Progenitor cell of endocrine pancreas (in vitro differentiated cells): ENCODE results near the gene KIAA1755. TPM values are rescaled to one million over a fixed set of nuclear protein-coding genes. Genes with fewer than 3 reads are reported as not detected.

Experiments used
- DNase-seq: peaks from one replicate; pipeline ENCODE4 v3.0.0; 2021; ENCODE audit warnings: low spot score; ENCODE audit not compliant: unreplicated experiment
- H3K27ac Mint-ChIP-seq: 2 replicates; pipeline ENCODE4 v1.8.0; 2021; ENCODE audit warnings: mild to moderate bottlenecking, moderate library complexity, mixed read lengths
- H3K27me3 Mint-ChIP-seq: 2 replicates; pipeline ENCODE4 v1.8.0; 2021; ENCODE audit warnings: mixed read lengths
- H3K36me3 Mint-ChIP-seq: 2 replicates; pipeline ENCODE4 v1.8.0; 2022; ENCODE audit warnings: mixed read lengths; ENCODE audit not compliant: insufficient read depth
- H3K4me1 Mint-ChIP-seq: 2 replicates; pipeline ENCODE4 v1.8.0; 2021; ENCODE audit warnings: low read depth, mixed read lengths
- H3K4me3 Mint-ChIP-seq: 2 replicates; pipeline ENCODE4 v1.8.0; 2021; ENCODE audit warnings: low read depth, mild to moderate bottlenecking, moderate library complexity, mixed read lengths
- H3K9me3 Mint-ChIP-seq: 2 replicates; pipeline ENCODE4 v1.8.0; 2021; ENCODE audit warnings: low read depth, mixed read lengths
- total RNA-seq: library from RNA; stranded (reverse); gene quantifications from 2 replicates; pipeline ENCODE4 v1.2.1, GENCODE V29; 2021
- TF ChIP-seq, protein P1 (sequence below): fragments of 200-600 bp; sonication (generic); IDR thresholded peaks from one replicate; pipeline ENCODE4 v1.5.0; 2021; ENCODE audit warnings: antibody characterized with exemption, mild to moderate bottlenecking; ENCODE audit not compliant: unreplicated experiment

Gene KIAA1755
- total RNA-seq, 1 donor from 2014 or later = 0.29 TPM

DNA sequence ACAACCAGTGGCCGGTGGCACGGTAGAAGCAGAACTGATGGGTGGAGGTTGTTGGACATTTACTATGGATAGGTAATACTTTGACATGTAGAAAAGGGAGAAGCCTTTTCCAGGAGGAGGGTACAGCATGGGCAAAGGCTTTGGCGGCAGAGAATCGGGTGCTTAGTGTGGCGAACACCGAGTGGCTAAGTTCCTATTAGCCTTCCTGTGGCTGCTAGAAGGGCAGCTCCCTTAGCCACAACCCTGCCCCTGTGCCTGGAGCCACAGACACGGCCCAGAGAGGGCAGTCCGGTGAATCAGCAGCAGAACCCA lies 57.6 kb downstream of the KIAA1755 start:
- Mint-ChIP-seq H3K9me3 (peaks cover 4% of the 10 kb centered on the region), H3K36me3 (no peaks in the 10 kb centered on the region), H3K4me1 (no peaks in the 10 kb centered on the region), H3K27me3 (no peaks in the 10 kb centered on the region), H3K4me3 (no peak overlapping the region), H3K27ac (no peak overlapping the region)
- TF ChIP-seq, protein P1, sequence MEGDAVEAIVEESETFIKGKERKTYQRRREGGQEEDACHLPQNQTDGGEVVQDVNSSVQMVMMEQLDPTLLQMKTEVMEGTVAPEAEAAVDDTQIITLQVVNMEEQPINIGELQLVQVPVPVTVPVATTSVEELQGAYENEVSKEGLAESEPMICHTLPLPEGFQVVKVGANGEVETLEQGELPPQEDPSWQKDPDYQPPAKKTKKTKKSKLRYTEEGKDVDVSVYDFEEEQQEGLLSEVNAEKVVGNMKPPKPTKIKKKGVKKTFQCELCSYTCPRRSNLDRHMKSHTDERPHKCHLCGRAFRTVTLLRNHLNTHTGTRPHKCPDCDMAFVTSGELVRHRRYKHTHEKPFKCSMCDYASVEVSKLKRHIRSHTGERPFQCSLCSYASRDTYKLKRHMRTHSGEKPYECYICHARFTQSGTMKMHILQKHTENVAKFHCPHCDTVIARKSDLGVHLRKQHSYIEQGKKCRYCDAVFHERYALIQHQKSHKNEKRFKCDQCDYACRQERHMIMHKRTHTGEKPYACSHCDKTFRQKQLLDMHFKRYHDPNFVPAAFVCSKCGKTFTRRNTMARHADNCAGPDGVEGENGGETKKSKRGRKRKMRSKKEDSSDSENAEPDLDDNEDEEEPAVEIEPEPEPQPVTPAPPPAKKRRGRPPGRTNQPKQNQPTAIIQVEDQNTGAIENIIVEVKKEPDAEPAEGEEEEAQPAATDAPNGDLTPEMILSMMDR = no peak
- no peak for DNase-seq

DNA sequence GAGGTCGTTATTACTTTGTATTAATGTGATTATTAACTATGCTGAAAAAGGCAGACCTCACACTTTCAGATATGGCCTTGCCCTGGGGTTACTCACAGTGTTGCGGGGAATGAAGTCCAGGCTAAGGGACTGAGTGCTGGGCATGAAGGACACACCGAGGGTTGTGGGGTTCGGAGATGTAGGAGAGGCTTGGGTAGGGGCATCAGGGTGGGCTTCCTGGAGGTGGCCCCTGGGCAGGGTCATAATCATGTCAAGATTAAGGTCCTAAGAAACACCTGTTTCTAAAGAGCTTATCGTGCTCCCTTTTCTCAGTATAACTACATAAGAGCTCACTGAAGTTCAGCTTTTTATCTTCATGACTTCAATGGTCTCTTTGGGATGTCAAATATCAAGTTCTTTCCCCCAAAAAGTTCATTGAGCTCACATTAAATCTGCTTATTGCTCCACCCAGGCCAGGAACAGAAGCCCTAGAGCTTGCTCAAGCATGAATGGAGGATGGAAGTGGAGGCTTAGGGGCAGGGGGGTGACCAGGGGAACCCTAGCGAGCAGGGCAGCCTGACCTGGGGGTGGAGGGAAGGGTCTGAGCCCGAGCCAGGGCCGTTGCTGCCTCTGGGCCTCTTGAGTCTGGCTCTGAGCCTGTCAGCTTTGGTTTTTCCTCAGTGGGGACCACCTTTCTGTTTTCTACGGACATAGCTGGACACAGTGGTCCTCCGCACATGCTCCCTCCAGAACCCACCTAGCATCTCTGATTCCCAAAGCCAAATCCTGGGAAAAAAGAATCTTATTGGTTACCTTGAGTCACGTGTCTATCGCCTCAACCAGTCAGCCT lies 58.2 kb downstream of the KIAA1755 start:
- TF ChIP-seq, protein P1 = no peak
- H3K9me3 Mint-ChIP-seq = peaks cover 4% of the 10 kb centered on the region
- no peaks in the 10 kb centered on the region for H3K4me1 Mint-ChIP-seq
- no peaks in the 10 kb centered on the region for H3K27me3 Mint-ChIP-seq
- no peaks in the 10 kb centered on the region for H3K36me3 Mint-ChIP-seq
- no peak overlapping the region for H3K4me3 Mint-ChIP-seq
- no peak overlapping the region for H3K27ac Mint-ChIP-seq
- DNase-seq = no peak

DNA sequence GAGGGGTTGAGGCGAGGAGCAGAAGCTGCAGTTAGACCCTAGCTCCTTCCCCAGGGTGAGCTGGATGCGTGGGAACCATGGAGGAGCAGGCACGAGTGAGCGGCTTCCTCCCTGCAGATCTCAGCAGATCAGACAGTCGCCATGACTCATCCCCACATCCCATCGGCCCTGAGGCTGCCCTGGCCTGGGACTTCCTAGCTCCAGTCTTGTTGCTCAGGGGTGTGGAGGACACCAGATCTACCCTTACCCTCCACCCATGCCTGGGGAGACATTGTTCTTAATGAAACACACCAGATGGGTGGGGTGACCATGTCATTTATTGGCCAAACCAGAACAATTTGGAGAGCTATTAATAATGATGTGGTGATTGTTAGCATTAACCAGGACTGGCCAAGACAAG lies 59.2 kb downstream of the KIAA1755 start:
- TF ChIP-seq, protein P1 = no peak
- Mint-ChIP-seq H3K36me3 (no peaks in the 10 kb centered on the region), H3K4me1 (no peaks in the 10 kb centered on the region), H3K9me3 (peaks cover under 1% of the 10 kb centered on the region), H3K27me3 (no peaks in the 10 kb centered on the region), H3K27ac (no peak overlapping the region), H3K4me3 (no peak overlapping the region)
- no peak for DNase-seq

DNA sequence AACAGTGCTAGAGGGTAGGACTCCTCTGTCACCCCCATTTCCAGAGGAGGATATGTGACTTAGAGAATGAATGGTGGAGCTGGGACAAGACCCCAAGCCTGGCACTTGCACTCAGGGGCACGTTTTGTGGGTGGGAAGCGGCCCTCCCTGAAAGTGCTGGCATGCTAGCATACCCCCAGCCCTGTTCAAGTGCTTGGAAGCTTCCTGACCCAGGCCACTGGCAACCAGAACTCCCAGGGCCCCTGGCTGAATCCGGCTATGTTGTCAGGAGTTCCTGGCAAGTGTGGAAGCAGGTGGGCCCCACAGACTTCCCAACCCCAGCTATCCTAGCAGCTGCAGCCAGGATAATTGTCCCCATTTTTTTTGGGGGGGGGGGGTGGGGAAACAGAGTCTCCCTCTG lies 59.9 kb downstream of the KIAA1755 start:
- TF ChIP-seq, protein P1 = no peak
- Mint-ChIP-seq H3K27me3 (no peaks in the 10 kb centered on the region), H3K9me3 (no peaks in the 10 kb centered on the region), H3K4me1 (no peaks in the 10 kb centered on the region), H3K27ac (no peak overlapping the region), H3K4me3 (no peak overlapping the region), H3K36me3 (no peaks in the 10 kb centered on the region)
- no peak for DNase-seq

DNA sequence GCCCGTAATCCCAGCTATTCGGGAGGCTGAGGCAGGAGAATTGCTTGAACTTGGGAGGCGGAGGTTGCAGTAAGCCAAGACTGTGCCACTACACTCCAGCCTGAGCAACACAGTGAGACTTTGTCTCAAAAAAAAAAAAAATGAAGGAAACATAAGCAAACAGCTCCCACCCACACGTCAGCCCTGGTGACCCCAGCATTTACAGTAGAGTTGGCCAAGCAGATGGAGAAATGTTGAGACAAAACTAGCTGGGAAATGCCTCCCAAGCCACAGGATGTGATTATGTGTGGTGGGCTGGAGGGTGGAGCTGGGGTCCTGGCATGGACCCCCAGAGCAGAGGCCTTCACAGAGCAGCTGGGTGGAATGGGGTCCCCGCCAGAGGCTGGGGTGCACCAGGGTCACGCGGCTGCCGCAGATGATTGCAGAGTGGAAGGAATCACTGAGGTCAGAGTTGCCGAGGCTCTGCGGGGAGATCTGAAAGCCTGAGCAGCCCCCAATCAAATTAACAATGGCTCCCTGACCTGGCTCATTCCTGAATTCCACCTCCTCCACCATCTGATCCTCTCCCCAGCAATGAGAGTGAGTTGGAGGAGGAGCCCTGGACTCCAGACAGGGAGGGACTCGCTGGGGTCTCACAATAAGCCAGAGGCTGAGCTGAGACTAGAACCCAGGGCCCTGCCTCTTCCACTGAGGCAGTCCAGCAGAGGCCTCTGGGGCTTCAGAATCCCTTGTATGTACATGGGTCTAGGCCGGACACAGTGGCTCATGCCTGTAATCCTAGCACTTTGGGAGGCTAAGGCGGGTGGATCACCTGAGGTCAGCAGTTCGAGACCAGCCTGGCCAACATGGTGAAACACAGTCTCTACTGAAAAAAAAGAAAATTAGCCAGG lies 60.8 kb downstream of the KIAA1755 start:
- Mint-ChIP-seq H3K27ac (no peak overlapping the region), H3K4me1 (no peaks in the 10 kb centered on the region), H3K36me3 (no peaks in the 10 kb centered on the region), H3K4me3 (no peak overlapping the region), H3K27me3 (no peaks in the 10 kb centered on the region), H3K9me3 (no peaks in the 10 kb centered on the region)
- TF ChIP-seq, protein P1 = no peak
- no peak for DNase-seq
